Immature natural killer cell (primary cell): ENCODE data around the gene CDH23. TPM values are rescaled to one million over a fixed set of nuclear protein-coding genes. Genes with fewer than 3 reads are reported as not detected.

Source experiments
- DNase-seq, 3 donors: peaks; one replicate each; pipeline ENCODE4 v3.0.0; 2022; ENCODE audit warnings: mixed read lengths in 1 of 3
- H3K27ac Mint-ChIP-seq, 6 donors: one replicate each; pipeline ENCODE4 v1.8.0; 2020; ENCODE audit warnings: mixed read lengths in 6 of 6, mild to moderate bottlenecking in 5 of 6, inconsistent platforms in 4 of 6, moderate library complexity in 3 of 6
- H3K27me3 Mint-ChIP-seq, 3 donors: one replicate each; pipeline ENCODE4 v1.8.0; 2020 to 2021; ENCODE audit warnings: low read depth in 3 of 3, mild to moderate bottlenecking in 3 of 3, mixed read lengths in 3 of 3, moderate library complexity in 3 of 3, inconsistent platforms in 1 of 3
- H3K36me3 Mint-ChIP-seq, 3 donors: one replicate each; pipeline ENCODE4 v1.8.0; 2020; ENCODE audit warnings: mixed read lengths in 3 of 3, inconsistent platforms in 2 of 3, mild to moderate bottlenecking in 2 of 3
- H3K4me1 Mint-ChIP-seq, 2 donors: one replicate each; pipeline ENCODE4 v1.8.0; 2020; ENCODE audit warnings: inconsistent platforms in 2 of 2, mild to moderate bottlenecking in 2 of 2, mixed read lengths in 2 of 2, moderate library complexity in 1 of 2
- H3K4me3 Mint-ChIP-seq, 5 donors: one replicate each; pipeline ENCODE4 v1.8.0; 2020; ENCODE audit warnings: mild to moderate bottlenecking in 5 of 5, mixed read lengths in 5 of 5, inconsistent platforms in 3 of 5, moderate library complexity in 3 of 5
- H3K9me3 Mint-ChIP-seq, 6 donors: one replicate each; pipeline ENCODE4 v1.8.0; 2020; ENCODE audit warnings: mild to moderate bottlenecking in 6 of 6, mixed read lengths in 6 of 6, inconsistent platforms in 4 of 6, moderate library complexity in 3 of 6
- polyA plus RNA-seq, 3 donors: library from polyadenylated mRNA; unstranded; fragments of 300-500 nt; fragmentation: Illumina TruSeq; gene quantifications; one replicate each; pipeline ENCODE4 v1.2.3, GENCODE V29; 2021

Gene CDH23
- polyA plus RNA-seq, 3 donors from 2014 or later, result 0.47 to 0.59 TPM; not detected in 1

GRCh38 chr10:71375952-71376351 is 20.8 kb upstream of the CDH23 start:
- Mint-ChIP-seq H3K9me3 (no peaks in the 10 kb centered on the region), H3K27me3 (peaks cover 0 to 9% (median 3%) of the 10 kb centered on the region in 3 donors), H3K27ac (peak overlapping the region in 4 of 6 donors; percentile 6 to 74 (median 23)), H3K36me3 (no peaks in the 10 kb centered on the region), H3K4me1 (peaks cover 12 to 19% of the 10 kb centered on the region in 2 donors), H3K4me3 (peak overlapping the region; percentile 30 to 85 (median 62))
- DNase-seq, result no peak

- no peak overlapping the region for H3K4me3 Mint-ChIP-seq
- H3K27ac Mint-ChIP-seq, result no peak overlapping the region
- no peak for DNase-seq
Observed at GRCh38 chr10:71378336-71379117, 18.2 kb upstream of the CDH23 start.

DNA sequence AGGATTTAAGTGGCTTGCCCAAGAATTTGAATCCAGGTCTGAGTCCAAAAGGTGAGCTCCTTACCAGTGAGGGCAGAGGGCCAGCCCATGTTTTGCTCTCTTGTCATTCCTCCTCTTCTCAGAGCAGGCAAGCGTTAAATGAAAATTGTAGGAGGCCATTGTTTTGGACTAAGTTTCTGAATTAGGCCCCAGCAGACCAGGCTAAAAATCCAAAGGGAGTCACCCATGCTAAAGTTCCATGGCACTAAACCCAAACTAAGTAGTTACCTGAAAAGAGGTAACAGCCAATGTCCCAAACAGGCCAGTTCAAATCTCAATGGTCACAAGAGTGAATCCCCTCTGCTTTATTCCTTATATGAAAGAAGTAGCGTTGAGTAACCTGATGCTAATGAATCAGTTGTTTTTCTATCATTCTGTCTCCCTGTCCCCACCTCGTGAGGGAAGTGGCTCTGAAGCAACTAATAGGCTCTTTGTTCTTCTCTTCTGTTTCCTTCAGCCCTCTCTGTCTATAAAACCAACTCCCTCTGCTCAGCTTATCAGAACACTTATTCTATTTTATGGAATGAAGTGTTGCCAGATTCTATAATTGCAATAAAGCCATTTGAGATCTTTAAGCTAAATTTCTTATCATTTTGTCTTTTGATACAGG is 17.5 kb upstream of the CDH23 start:
- DNase-seq, result no peak
- H3K27me3 Mint-ChIP-seq, result peaks cover 0 to 6% (median 3%) of the 10 kb centered on the region in 3 donors
- H3K4me1 Mint-ChIP-seq, result peaks cover 12 to 19% of the 10 kb centered on the region in 2 donors
- no peak overlapping the region for H3K27ac Mint-ChIP-seq
- H3K4me3 Mint-ChIP-seq, result peak overlapping the region in 1 of 5 donors; percentile 33
- H3K9me3 Mint-ChIP-seq, result no peaks in the 10 kb centered on the region
- no peaks in the 10 kb centered on the region for H3K36me3 Mint-ChIP-seq

More at GRCh38 chr10:71378336-71379117, 18.2 kb upstream of the CDH23 start:
- Mint-ChIP-seq H3K4me1 (peaks cover 12 to 19% of the 10 kb centered on the region in 2 donors), H3K27me3 (peaks cover 0 to 6% (median 3%) of the 10 kb centered on the region in 3 donors), H3K36me3 (no peaks in the 10 kb centered on the region), H3K9me3 (no peaks in the 10 kb centered on the region)

GRCh38 chr10:71380841-71381240 is 15.9 kb upstream of the CDH23 start:
- Mint-ChIP-seq H3K36me3 (no peaks in the 10 kb centered on the region), H3K27me3 (peaks cover 0 to 4% (median 2%) of the 10 kb centered on the region in 3 donors), H3K4me3 (no peak overlapping the region), H3K27ac (no peak overlapping the region), H3K4me1 (peaks cover 11 to 20% of the 10 kb centered on the region in 2 donors), H3K9me3 (no peaks in the 10 kb centered on the region)
- no peak for DNase-seq

DNA sequence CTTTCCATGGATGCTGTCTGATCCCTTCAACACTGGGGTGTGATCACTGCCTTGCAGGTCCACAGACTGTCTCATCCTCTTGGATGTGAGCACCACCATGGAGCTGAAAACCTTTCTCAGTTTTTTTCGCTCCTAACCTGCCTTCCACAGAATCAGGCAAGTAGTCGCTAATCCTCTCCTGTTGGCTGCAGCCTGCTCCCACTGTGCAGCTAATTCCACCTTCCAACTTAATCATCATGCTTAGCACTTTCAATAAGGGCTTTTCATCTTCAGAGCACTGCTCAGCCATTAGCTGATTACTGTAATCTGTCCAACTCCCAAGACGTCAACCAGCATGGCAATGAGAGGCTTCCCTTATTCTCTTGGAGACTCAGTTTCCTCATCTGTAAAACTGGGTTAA is 15.1 kb upstream of the CDH23 start:
- DNase-seq, result no peak
- Mint-ChIP-seq H3K27me3 (peaks cover 0 to 3% (median 2%) of the 10 kb centered on the region in 3 donors), H3K9me3 (no peaks in the 10 kb centered on the region), H3K27ac (no peak overlapping the region), H3K4me3 (no peak overlapping the region), H3K36me3 (no peaks in the 10 kb centered on the region), H3K4me1 (peaks cover 5 to 12% of the 10 kb centered on the region in 2 donors)

DNA sequence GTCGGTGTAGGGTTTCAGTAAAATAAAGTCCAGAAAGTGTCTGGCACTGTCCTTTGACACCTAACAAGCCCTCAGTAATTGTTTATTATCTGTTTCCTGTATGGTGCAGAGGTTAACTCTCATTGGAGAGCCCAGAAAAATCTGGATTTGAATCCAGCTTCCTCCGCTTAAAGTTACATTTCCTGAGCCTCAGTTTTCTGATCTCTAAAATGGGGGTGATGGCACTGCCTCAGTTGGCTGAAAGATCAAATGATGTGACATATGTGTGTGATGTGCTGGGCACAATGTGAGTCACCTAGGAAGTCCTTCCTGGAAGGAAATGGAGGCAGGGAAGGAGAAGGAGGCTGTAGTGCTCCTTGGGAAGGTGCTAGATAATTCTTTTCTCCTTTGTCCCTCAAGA is 14.7 kb upstream of the CDH23 start:
- H3K27me3 Mint-ChIP-seq, result peaks cover 0 to 3% (median 2%) of the 10 kb centered on the region in 3 donors
- no peak for DNase-seq
- no peak overlapping the region for H3K27ac Mint-ChIP-seq
- H3K9me3 Mint-ChIP-seq, result no peaks in the 10 kb centered on the region
- H3K36me3 Mint-ChIP-seq, result no peaks in the 10 kb centered on the region
- H3K4me3 Mint-ChIP-seq, result no peak overlapping the region
- peaks cover 4 to 12% of the 10 kb centered on the region in 2 donors for H3K4me1 Mint-ChIP-seq

DNA sequence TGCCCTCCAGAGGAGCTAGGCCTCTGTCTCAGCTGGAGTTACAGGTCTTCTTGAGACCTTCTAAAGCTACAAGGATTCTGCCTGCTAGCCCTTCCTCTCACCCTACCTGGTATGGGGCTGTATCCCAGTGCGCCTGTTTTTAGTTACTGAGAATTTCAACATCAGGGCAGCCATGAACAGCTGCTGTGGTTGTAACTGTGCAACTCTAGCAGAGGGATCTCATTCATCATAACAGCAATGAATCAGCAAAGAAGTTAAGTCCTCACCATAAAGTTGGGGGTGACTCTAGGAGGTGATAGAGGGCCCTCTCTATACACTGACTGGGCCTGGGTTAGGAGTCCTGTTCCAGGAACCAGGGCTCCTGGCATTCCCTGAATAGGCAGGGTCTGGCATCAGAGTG is 14.0 kb upstream of the CDH23 start:
- Mint-ChIP-seq H3K27ac (no peak overlapping the region), H3K4me1 (peaks cover under 1 to 6% of the 10 kb centered on the region in 2 donors), H3K4me3 (no peak overlapping the region), H3K9me3 (no peaks in the 10 kb centered on the region), H3K27me3 (peaks cover 0 to 2% (median 0%) of the 10 kb centered on the region in 3 donors), H3K36me3 (no peaks in the 10 kb centered on the region)
- DNase-seq, result no peak

DNA sequence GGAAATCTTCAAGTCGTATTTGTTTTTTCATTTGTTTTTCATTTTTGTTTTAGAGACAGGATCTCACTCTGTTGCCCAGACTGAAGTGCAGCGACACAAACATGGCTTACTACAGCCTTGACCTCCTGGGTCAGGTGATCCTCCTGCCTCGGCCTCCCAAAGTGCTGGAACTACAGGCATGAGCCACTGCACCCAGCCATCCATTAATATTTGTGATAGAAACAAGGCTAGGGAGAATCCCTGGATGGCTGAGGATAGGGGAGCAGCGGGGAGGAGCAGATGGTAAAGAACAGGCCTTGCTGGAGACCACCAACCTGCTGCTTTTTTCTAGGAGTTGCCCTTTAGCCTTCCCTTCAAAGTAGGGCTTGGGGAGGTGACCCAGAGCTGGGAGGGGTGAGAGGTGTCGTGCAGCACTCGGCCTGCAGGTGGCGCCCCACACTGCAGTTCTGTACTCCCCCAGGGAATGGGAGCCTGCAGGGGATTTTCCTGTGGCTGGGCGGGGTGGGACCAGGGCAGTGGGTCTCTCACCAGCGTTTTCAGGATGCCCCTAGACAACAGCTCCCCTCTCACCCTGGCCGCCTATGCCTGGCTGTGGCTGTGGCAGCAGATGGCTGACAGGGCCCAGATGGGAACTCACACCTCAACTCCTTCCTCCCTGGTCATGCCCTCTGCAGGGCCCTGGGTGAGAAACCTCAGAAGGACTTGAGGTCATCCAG is 12.6 kb upstream of the CDH23 start:
- H3K9me3 Mint-ChIP-seq, result no peaks in the 10 kb centered on the region
- no peak overlapping the region for H3K27ac Mint-ChIP-seq
- no peaks in the 10 kb centered on the region for H3K36me3 Mint-ChIP-seq
- no peak overlapping the region for H3K4me3 Mint-ChIP-seq
- peaks cover 0 to 5% of the 10 kb centered on the region in 2 donors for H3K4me1 Mint-ChIP-seq
- H3K27me3 Mint-ChIP-seq, result peaks cover 0 to 6% (median 0%) of the 10 kb centered on the region in 3 donors
- peak; percentile 64 to 68 (median 66) for DNase-seq

DNA sequence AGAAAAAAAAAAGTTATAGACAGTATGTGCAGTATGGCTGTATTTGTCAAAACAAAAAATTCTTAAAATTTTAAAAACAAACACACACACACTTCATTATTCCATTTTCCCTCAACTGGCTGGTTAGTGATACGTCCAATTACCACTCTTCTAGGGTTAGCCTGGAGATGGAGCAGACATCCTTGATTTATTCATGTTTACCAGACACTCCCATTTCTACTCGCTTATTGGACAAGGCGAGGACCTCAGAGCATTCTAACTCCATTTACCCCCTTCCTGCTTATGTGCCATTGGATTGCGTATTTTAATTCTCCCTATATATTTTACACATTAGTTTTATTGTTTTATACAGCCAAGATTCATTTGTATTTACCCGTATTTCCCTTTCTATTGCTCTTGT is 8.5 kb upstream of the CDH23 start:
- Mint-ChIP-seq H3K4me3 (no peak overlapping the region), H3K27ac (no peak overlapping the region), H3K9me3 (no peaks in the 10 kb centered on the region), H3K36me3 (no peaks in the 10 kb centered on the region), H3K4me1 (peaks cover 0 to 5% of the 10 kb centered on the region in 2 donors), H3K27me3 (peaks cover 2 to 10% (median 3%) of the 10 kb centered on the region in 3 donors)
- no peak for DNase-seq

GRCh38 chr10:71388583-71389310 is 8.0 kb upstream of the CDH23 start:
- Mint-ChIP-seq H3K4me3 (no peak overlapping the region), H3K36me3 (no peaks in the 10 kb centered on the region), H3K9me3 (no peaks in the 10 kb centered on the region), H3K27me3 (peaks cover 2 to 11% (median 8%) of the 10 kb centered on the region in 3 donors), H3K4me1 (peaks cover 0 to 5% of the 10 kb centered on the region in 2 donors), H3K27ac (no peak overlapping the region)
- DNase-seq, result no peak

DNA sequence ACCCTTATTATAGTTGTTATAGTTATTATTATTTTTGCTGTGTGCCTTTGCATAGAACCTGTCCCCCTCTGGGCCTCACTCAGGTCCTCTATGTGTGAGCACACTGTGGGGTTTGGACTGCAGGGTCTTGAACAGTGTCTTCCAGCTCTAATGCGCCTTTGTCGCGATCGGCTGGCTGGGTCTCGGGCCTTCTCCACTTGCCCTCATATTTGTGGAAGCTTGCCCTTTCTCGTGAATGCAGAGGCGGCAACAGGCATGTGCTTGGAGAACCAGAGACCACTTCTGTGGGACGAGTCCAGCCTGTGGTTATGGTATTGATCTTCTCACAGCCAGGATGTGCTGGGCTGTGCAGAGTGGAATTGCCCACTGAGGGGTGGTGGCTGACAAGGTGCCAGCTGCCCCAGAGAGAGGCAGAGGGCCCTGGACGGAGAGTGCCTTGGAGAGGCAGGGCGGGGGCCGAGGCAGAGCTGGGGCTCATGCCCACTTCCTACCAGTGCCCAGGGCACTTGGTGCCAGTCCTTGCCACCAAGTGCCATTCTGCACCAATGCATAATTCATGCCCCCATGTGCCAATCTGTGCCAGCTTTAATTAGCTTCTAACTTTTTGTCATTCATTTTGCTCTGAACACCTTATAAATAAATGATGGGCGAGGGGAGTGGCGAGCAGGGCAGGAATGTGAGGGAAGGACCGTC is 6.8 kb upstream of the CDH23 start:
- no peaks in the 10 kb centered on the region for H3K9me3 Mint-ChIP-seq
- no peaks in the 10 kb centered on the region for H3K36me3 Mint-ChIP-seq
- H3K4me1 Mint-ChIP-seq, result peaks cover 0 to 5% of the 10 kb centered on the region in 2 donors
- H3K4me3 Mint-ChIP-seq, result no peak overlapping the region
- no peak overlapping the region for H3K27ac Mint-ChIP-seq
- no peak for DNase-seq
- peaks cover 2 to 10% (median 9%) of the 10 kb centered on the region in 3 donors for H3K27me3 Mint-ChIP-seq

DNA sequence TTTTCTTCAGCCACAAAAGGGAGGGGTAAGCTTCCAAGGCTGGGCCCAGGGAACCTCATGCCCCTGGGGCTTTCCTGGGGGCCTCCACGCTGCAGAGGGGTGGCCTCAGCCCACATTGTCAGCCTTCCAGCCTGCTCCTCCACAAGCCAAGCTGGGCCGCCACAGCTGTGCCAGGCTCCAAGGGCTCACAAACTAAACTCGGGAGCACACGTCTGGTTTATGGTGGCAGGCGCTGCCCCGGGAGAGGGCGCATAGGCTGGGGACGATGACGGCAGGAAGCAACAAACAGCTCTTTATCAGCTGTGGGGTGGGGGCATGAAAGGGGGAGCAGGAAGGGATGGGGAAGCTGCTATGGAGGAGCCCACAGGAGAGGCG is 6.3 kb upstream of the CDH23 start:
- no peak overlapping the region for H3K4me3 Mint-ChIP-seq
- H3K27me3 Mint-ChIP-seq, result peaks cover 2 to 10% (median 9%) of the 10 kb centered on the region in 3 donors

More for the DNA sequence above, 6.3 kb upstream of the CDH23 start:
- H3K9me3 Mint-ChIP-seq, result no peaks in the 10 kb centered on the region
- DNase-seq, result no peak
- H3K27ac Mint-ChIP-seq, result no peak overlapping the region
- H3K36me3 Mint-ChIP-seq, result no peaks in the 10 kb centered on the region
- peaks cover 0 to under 1% of the 10 kb centered on the region in 2 donors for H3K4me1 Mint-ChIP-seq
